K562 (cell line): ENCODE measurements around the gene BSCL2. TPM values are rescaled to one million over a fixed set of nuclear protein-coding genes. Genes with fewer than 3 reads are reported as not detected.

Source experiments
- BRF2 ChIP-seq: IDR thresholded peaks from 3 replicates; pipeline ENCODE4 v1.6.1; 2011; ENCODE audit warnings: borderline replicate concordance, mild to moderate bottlenecking; ENCODE audit not compliant: insufficient read length, insufficient read depth
- CTBP1 ChIP-seq: fragments of 450-650 bp; IDR thresholded peaks from 2 replicates; pipeline ENCODE4 v1.6.1; 2016; ENCODE audit warnings: borderline replicate concordance
- ESRRA ChIP-seq: fragments of 450-650 bp; IDR thresholded peaks from 2 replicates; pipeline ENCODE4 v1.6.1; 2014; ENCODE audit warnings: low read depth, mild to moderate bottlenecking, moderate library complexity, borderline replicate concordance
- ETS2 ChIP-seq: IDR thresholded peaks from 2 replicates; pipeline ENCODE4 v1.6.1; 2016; ENCODE audit warnings: borderline replicate concordance, missing genetic modification characterization, mild to moderate bottlenecking, moderate library complexity, missing compliant biosample characterization; ENCODE audit not compliant: poor library complexity, severe bottlenecking
- GATAD2B ChIP-seq: fragments of 450-650 bp; IDR thresholded peaks from 2 replicates; pipeline ENCODE4 v1.6.1; 2017; ENCODE audit warnings: mild to moderate bottlenecking, borderline replicate concordance
- MTA1 ChIP-seq: fragments of 450-650 bp; IDR thresholded peaks from 2 replicates; pipeline ENCODE4 v1.6.1; 2017; ENCODE audit warnings: borderline replicate concordance
- MTA2 ChIP-seq: fragments of 450-650 bp; IDR thresholded peaks from 2 replicates; pipeline ENCODE4 v1.6.1; 2016; ENCODE audit warnings: low read depth
- MTF1 ChIP-seq: fragments of 250-450 bp; sonication (Bioruptor Pico); IDR thresholded peaks from 2 replicates; pipeline ENCODE4 v1.9.0; 2021; ENCODE audit warnings: moderate library complexity, mild to moderate bottlenecking, inconsistent platforms, borderline replicate concordance
- NBN ChIP-seq: fragments of 450-650 bp; IDR thresholded peaks from 2 replicates; pipeline ENCODE4 v1.6.1; 2016; ENCODE audit warnings: low read depth, mild to moderate bottlenecking
- NFE2L1 ChIP-seq: fragments of 450-650 bp; IDR thresholded peaks from 2 replicates; pipeline ENCODE4 v1.6.1; 2016; ENCODE audit warnings: missing genetic modification characterization, low read depth, mild to moderate bottlenecking, missing compliant biosample characterization, moderate library complexity, borderline replicate concordance
- PHB2 ChIP-seq: fragments of 450-650 bp; IDR thresholded peaks from 2 replicates; pipeline ENCODE4 v1.6.1; 2017; ENCODE audit warnings: low read depth
- PML ChIP-seq: IDR thresholded peaks from 2 replicates; pipeline ENCODE4 v1.6.1; 2012; ENCODE audit warnings: low read length, inconsistent platforms
- PRPF4 ChIP-seq: fragments of 200-400 bp; formaldehyde crosslinking; IDR thresholded peaks from one replicate; pipeline ENCODE4 v1.6.1; 2017; ENCODE audit warnings: low read length, low read depth, mild to moderate bottlenecking; ENCODE audit not compliant: insufficient read depth, poor library complexity, severe bottlenecking
- SAFB ChIP-seq: fragments of 200-400 bp; formaldehyde crosslinking; IDR thresholded peaks from 2 replicates; pipeline ENCODE4 v1.6.1; 2017; ENCODE audit warnings: low read depth, low read length, borderline replicate concordance
- SRSF1 ChIP-seq: fragments of 200-400 bp; formaldehyde crosslinking; IDR thresholded peaks from 2 replicates; pipeline ENCODE4 v1.6.1; 2017; ENCODE audit warnings: mild to moderate bottlenecking, low read depth, low read length, moderate library complexity
- U2AF1 ChIP-seq: fragments of 200-400 bp; formaldehyde crosslinking; optimal IDR thresholded peaks from 2 replicates; pipeline ENCODE3; 2017; ENCODE audit warnings: mild to moderate bottlenecking, low read depth, low read length, moderate library complexity
- ZBTB9 ChIP-seq: fragments of 450-650 bp; formaldehyde crosslinking; IDR thresholded peaks from 2 replicates; pipeline ENCODE4 v1.4.0; 2020; ENCODE audit warnings: mild to moderate bottlenecking, moderate library complexity
- ZKSCAN8 ChIP-seq: fragments of 200-800 bp; sonication (Bioruptor generic); IDR thresholded peaks from 2 replicates; pipeline ENCODE4 v1.6.1; 2016; ENCODE audit warnings: missing genetic modification characterization, missing compliant biosample characterization
- ZNF133 ChIP-seq: fragments of 250-450 bp; sonication (Bioruptor Pico); IDR thresholded peaks from 2 replicates; pipeline ENCODE4 v1.4.0; 2020; ENCODE audit warnings: mild to moderate bottlenecking
- ZNF384 ChIP-seq: IDR thresholded peaks from 2 replicates; pipeline ENCODE4 v1.6.1; 2012; ENCODE audit warnings: low read depth, low read length, improper control_type of control experiment
- ZNF668 ChIP-seq: fragments of 250-450 bp; sonication (Bioruptor Pico); IDR thresholded peaks from 2 replicates; pipeline ENCODE4 v1.8.0; 2022; ENCODE audit warnings: mild to moderate bottlenecking, inconsistent platforms
- ZNF79 ChIP-seq: fragments of 250-450 bp; sonication (Bioruptor Pico); IDR thresholded peaks from 2 replicates; pipeline ENCODE4 v1.4.0; 2020; ENCODE audit warnings: low read depth, mild to moderate bottlenecking, moderate library complexity
- ZZZ3 ChIP-seq: fragments of 450-650 bp; IDR thresholded peaks from 2 replicates; pipeline ENCODE4 v1.6.1; 2016; ENCODE audit warnings: antibody characterized with exemption, mild to moderate bottlenecking, moderate library complexity
- polyA plus RNA-seq, 8 experiments: library from polyadenylated mRNA; depleted of rRNA in 4 of 8; stranded (reverse) in 5 of 8; unstranded in 3 of 8; fragments of >200 nt; fragmentation: Nextera tagmentation in 2 of 8; fragmentation: Illumina TruSeq in 1 of 8; extraction: Ambion mirVana in 2 of 8; extraction: Trizol in 1 of 8; gene quantifications; 2 replicates each; pipeline versions ENCODE4 v1.2.1 to v1.2.3, GENCODE V29; 2011 to 2014; ENCODE audit warnings: inconsistent platforms in 1 of 8, missing spikeins in 1 of 8
- total RNA-seq, 7 experiments: library from RNA; depleted of rRNA in 6 of 7; stranded (reverse); fragments of >200 nt in 6 of 7; fragmentation: Illumina TruSeq in 2 of 7; extraction: Trizol in 2 of 7; gene quantifications; 2 replicates each; pipeline versions ENCODE4 v1.2.1 to v1.2.3, GENCODE V29; 2011 to 2021; ENCODE audit warnings: low replicate concordance in 1 of 7
- TF ChIP-seq, protein P1 (sequence below): sonication (generic); formaldehyde crosslinking; IDR thresholded peaks from 2 replicates; pipeline ENCODE4 v1.8.0; 2023; ENCODE audit warnings: mild to moderate bottlenecking, missing genetic modification reagents

BSCL2 gene
- total and polyA plus RNA-seq, 9 of the 15 experiments (the other 6 are each of a cell fraction or from before 2014, with no cell fraction given): 18.9 to 51.7 (median 35.2) TPM

DNA sequence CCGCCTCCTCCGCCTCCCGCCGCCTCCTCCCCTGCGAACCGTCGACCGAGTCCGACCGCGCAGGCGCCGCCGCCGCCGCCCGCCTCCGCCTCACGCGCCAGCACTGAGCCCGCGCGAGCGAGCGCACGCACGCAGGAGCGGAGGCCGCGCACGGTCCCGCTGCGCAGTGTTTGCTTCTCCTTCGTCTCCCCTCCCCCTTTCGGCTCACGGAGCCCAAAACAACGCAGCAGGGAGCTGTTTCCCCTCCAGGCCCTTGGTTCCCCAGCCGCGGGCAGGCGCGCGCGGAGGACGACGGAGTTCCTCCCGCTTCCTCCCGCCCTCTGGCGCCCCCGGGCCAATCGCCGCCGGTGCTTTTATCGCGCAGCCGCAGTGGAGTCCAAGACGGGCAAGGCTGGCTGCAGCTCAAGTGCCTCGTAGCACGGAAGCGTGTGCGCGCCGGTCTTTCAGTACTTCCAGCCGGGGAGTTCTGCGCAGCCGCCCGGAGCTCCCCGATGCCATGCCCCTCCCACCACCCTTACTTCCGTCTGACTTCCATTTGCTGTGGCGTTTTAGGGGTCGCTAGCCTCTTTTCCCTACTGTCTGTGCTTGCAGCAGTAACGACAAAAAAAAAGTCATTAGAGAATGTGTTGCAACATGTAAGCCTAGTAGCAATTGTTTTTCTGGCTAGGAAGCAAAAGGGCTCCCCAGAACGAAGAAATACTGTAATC is 20.1 kb upstream of the BSCL2 start, which contains the start of gene HNRNPUL2 (continued):
- TF ChIP-seq BRF2: no peak
- TF ChIP-seq SAFB: no peak
- TF ChIP-seq ETS2 (tag): no peak
- no peak for TF ChIP-seq ZNF668 (CRISPR knock-in tag)
- no peak for TF ChIP-seq MTA1
- peak; percentile 94 for TF ChIP-seq GATAD2B
- TF ChIP-seq, protein P1, sequence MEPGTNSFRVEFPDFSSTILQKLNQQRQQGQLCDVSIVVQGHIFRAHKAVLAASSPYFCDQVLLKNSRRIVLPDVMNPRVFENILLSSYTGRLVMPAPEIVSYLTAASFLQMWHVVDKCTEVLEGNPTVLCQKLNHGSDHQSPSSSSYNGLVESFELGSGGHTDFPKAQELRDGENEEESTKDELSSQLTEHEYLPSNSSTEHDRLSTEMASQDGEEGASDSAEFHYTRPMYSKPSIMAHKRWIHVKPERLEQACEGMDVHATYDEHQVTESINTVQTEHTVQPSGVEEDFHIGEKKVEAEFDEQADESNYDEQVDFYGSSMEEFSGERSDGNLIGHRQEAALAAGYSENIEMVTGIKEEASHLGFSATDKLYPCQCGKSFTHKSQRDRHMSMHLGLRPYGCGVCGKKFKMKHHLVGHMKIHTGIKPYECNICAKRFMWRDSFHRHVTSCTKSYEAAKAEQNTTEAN (CRISPR knock-in tag): no peak
- TF ChIP-seq ZNF79 (CRISPR knock-in tag): no peak
- no peak for TF ChIP-seq SRSF1
- TF ChIP-seq ZNF384: peak; percentile 70
- TF ChIP-seq ZNF133 (CRISPR knock-in tag): no peak
- no peak for TF ChIP-seq MTF1
- TF ChIP-seq U2AF1: no peak
- TF ChIP-seq ZBTB9: peak; percentile 68
- TF ChIP-seq PHB2: no peak
- TF ChIP-seq PML: peak; percentile 80; the same call in 1 of the 2 replicates
- no peak for TF ChIP-seq PRPF4
- peak; percentile 99 for TF ChIP-seq CTBP1
- TF ChIP-seq NFE2L1 (tag): no peak
- no peak for TF ChIP-seq ZKSCAN8 (CRISPR knock-in tag)
- TF ChIP-seq MTA2: no peak
- no peak for TF ChIP-seq ZZZ3
- 0 out of 2 replicates have a peak, but pooled peaks have one; percentile 47 for TF ChIP-seq NBN
- peak; percentile 53; the same call in 1 of the 2 replicates for TF ChIP-seq ESRRA
